Stimulated activated naive CD4-positive, alpha-beta T cell treated with Interleukin-2 at 50 U/mL for 16 hours (primary cell): ENCODE data around the gene CD4.
"Not testable (repeated sequence)": the region's sequence is repeated elsewhere in the genome, so short reads cannot be mapped to it uniquely, and the experiment has no call there.

Experiments used
- DNase-seq: peaks from one replicate; lab custom pipeline; 2025; lab: John Stamatoyannopoulos, UW

CD4 gene

GRCh38 chr12:6847676-6848075 lies 58.3 kb downstream of the CD4 start:
- DNase-seq = no peak

GRCh38 chr12:6849427-6849826 lies 60.1 kb downstream of the CD4 start:
- no peak for DNase-seq

GRCh38 chr12:6849976-6850560 lies 60.7 kb downstream of the CD4 start:
- DNase-seq = no peak

DNA sequence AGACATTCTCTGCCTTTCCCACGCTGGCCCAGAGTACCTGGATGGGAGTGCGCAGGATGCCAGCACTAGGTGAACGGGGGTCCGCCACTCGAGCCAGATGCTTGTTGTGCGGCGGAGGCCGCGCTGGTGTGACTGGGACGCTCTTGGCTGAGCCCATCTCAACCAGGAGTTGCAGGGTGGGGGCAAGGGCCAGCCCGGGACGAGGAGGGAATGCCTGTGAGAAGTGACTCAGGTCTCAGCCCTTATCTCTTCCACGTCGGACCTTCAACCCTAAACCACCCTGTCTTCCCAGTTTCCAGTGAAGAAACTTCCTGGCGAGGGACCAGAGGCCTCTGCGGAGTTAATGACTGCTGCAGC lies 61.4 kb downstream of the CD4 start:
- DNase-seq = no peak

GRCh38 chr12:6851153-6851920 lies 62.0 kb downstream of the CD4 start, which contains the start of gene CDCA3:
TSS of gene CDCA3 (minus strand) at chr12:6851286. CDS start at chr12:6850952, 334 bp downstream.
- DNase-seq = peak; percentile 91

DNA sequence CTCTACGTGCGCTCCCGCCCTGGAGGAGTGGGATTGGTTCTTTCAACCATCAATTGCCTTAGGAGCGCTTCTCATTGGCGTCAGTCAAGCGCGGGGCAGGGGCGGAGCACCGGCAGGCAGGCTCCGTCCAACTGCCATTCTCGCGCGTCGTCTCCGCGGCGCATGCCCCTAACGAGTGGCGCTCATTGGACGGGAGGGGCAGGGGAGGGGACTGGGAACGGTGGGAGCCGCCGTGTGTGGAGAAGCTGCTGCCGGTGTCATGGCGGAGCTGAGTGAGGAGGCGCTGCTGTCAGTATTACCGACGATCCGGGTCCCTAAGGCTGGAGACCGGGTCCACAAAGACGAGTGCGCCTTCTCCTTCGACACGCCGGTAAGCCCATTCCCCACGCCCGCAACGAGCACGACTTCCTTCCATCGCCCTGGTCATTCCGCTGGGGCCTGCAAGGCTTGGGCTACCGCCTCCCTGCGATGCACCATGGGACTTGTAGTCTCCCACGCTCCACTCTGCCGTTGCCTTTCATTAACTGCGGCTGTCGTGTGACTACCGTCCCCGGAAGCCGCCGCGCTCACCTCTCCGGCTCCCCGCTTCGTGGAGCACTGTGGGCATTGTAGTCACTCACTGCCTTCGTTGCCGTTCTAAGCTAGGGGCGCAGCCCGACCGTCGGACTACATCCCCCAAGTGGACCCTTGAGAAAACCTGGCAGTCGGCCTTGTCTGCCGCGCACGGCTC lies 62.8 kb downstream of the CD4 start, which contains the start of gene USP5:
Gene USP5, plus strand, starts transcription at position 230 of the 730 bp plus-strand sequence. Its CDS starts 30 bp downstream, at position 260.
- peak; percentile 99 for DNase-seq

GRCh38 chr12:6852651-6853354 lies 63.5 kb downstream of the CD4 start:
- DNase-seq = peak; percentile 79

- no peak for DNase-seq
Observed at GRCh38 chr12:6853626-6854025, 64.3 kb downstream of the CD4 start.

DNA sequence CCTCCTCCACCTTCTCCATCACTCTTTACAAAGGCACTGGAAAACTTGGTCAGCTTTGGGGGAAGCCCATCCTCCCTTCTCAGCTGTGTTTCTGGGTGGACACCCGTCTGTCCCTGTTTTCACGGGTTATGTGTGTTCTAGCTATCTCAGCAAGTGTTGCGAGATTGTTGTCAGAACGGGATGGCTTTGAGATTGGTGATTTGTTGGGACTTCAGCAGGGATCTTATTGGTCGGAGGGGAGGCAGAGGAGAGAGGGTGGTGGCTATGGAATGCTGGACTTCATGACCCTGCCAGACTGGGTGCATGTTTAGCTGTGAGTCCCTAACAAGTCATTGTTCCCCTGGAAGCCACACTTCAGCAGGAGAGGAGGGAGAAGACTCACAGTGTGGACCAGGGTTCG lies 64.7 kb downstream of the CD4 start:
- no peak for DNase-seq

GRCh38 chr12:6855322-6855721 lies 66.0 kb downstream of the CD4 start:
- no peak for DNase-seq

GRCh38 chr12:6858799-6859198 lies 69.5 kb downstream of the CD4 start:
- DNase-seq = no peak

DNA sequence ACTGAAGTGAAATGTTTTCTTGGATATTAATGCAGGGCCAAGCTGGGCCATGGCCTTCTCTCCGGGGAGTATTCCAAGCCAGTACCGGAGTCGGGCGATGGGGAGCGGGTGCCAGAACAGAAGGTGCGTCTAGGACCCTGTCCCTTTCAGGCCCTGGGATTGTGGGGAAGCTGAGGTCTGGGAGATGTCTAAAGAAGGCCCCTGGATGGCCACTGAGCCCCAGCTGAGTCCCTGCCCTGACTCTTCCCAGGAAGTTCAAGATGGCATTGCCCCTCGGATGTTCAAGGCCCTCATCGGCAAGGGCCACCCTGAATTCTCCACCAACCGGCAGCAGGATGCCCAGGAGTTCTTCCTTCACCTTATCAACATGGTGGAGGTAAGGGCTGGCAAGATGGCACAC lies 70.8 kb downstream of the CD4 start:
- DNase-seq = no peak

DNA sequence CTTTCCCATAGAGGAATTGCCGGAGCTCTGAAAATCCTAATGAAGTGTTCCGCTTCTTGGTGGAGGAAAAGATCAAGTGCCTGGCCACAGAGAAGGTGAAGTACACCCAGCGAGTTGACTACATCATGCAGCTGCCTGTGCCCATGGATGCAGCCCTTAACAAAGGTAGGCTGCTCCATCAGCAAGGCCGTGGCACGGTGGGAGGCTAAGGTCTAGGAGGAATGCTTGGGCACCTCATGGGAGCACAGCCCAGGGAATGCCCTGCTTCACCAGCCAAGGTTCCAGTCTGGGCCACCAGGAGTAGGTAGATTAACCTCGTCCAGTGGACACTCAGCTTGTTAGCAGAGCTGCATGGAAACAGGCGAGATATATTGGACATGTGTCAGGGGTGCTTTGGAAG lies 71.6 kb downstream of the CD4 start:
- DNase-seq = no peak

DNA sequence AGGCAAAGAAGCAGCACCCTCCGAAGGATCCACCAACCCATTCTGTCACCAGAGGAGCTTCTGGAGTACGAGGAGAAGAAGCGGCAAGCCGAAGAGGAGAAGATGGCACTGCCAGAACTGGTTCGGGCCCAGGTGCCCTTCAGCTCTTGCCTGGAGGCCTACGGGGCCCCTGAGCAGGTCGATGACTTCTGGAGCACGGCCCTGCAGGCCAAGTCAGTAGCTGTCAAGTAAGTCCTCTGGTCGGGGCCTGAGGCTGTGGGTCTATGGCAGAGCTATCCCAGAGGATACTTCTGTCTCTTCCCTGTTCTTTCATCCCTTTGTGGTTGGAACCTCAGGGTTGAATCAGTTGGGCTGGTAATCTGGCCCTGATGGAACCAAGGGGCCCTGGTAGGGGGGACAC lies 72.1 kb downstream of the CD4 start:
- no peak for DNase-seq

GRCh38 chr12:6863033-6863432 lies 73.7 kb downstream of the CD4 start:
- DNase-seq = no peak

DNA sequence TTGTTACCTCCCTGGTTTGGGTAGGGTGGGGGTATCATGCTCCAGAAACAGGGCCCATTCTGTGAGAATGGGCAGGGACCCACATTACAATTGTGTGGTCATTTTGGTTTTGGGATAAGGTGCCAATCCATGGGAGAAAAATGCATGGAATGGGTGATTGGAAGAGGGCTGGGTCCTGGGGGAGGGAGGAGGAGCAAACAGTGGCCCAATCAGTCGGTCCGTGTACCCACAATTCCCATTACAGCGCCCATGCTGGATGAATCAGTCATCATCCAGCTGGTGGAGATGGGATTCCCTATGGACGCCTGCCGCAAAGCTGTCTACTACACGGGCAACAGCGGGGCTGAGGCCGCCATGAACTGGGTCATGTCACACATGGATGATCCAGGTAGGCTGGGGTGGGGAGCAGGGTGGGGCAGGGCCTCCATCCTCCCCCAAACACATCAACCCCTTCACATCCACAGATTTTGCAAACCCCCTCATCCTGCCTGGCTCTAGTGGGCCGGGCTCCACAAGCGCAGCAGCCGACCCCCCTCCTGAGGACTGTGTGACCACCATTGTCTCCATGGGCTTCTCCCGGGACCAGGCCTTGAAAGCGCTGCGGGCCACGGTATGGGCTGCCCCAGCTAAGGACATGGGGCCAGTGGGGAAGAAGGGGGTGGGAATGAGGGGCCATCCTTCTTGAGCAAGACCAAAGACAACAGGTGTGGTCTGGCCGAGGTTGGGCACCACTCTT lies 74.4 kb downstream of the CD4 start:
- DNase-seq = no peak

DNA sequence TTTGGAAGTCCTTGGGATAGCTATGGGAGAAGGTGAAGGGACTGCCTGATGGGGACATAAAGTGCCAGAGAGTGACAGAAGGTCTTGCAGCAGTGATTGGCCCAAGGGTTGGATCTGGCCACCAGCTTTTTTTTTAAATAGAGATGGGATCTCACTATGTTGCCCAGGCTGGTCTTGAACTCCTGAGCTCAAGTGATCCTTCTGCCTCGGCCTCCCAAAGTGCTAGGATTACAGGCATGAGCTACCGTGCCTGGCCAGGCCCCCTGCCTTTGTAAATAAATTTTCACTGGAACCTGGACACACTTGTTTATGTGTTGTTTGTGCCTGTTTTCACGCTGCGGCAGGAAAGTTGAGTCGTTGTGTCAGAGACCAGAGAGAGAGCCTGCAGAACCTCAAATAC lies 76.0 kb downstream of the CD4 start:
- not testable (repeated sequence) for DNase-seq

DNA sequence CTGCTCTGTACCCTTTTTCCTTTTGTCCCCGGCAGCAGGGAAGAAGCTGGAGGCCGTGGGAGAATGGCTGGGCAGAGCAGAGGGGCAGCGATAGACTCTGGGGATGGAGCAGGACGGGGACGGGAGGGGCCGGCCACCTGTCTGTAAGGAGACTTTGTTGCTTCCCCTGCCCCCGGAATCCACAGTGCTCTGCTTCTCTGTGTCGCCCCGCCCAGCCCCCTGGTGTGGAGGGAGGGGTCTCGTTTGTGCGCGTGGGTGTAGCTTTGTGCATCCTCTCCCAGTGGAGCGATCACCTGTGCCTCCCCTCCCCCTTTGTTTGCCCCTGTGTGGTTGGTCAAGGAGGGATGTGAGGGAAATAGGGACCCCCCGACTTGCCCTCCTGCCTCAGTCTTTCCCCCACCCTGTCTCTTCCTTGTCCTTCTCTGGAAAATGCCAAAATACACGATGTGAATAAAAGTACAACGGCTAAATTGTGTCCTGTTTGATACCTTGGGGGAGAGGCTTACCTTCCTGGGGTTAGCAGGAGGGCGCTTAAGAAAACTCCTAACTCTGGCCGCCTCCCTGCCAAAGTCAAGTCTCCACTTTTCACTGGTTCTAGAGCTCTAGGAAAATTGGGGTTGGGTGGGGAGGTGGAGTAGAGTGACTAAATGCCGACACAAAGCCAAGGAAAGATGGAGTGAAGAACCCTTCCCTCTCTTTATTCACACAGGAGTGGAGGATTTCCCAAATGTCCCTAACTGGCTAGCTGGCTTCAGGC lies 77.0 kb downstream of the CD4 start:
- DNase-seq = no peak

- DNase-seq = no peak
Observed at GRCh38 chr12:6866920-6867412, 77.6 kb downstream of the CD4 start.

DNA sequence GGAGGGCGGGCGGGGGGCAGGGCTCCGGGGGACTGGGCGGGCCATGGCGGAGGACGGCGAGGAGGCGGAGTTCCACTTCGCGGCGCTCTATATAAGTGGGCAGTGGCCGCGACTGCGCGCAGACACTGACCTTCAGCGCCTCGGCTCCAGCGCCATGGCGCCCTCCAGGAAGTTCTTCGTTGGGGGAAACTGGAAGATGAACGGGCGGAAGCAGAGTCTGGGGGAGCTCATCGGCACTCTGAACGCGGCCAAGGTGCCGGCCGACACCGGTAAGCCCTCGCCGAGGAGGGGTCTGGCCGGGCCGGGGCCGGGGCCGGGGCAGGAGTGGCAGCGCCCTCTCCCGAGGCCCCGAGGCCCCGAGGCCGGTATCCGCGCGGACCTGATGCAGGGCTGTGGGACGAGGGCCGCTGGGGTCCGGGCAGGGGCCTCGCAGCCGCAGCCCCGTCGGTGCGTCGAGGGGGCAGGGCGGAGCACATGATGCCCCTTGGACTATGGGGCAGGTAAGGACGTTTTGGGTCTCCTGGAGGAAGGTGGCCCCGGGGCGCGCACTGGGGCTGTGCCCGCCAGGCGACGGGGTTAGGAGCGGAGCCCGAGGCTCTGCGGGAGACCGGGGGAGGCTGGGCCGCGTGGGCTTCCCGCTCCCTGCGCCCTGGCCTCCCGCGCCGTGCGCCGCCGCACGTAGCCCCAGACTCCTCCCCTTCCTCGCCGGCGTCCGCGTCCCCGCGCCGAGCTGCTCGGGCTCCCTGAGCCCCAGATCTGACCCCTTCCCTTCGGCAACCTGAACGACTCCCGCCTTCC lies 78.3 kb downstream of the CD4 start, which contains the start of gene TPI1:
Gene TPI1, plus strand, starts transcription at position 119 of the 798 bp plus-strand sequence. Its CDS starts 36 bp downstream, at position 155.
- DNase-seq = peak; percentile 82
